Parathyroid adenoma (tissue), 2 donors: Measurements from ENCODE around the gene GRN.

Source experiments
- H2AFZ ChIP-seq: fragments of 300-600 bp; sonication (generic); one replicate; pipeline ENCODE4 v1.7.0; 2017; ENCODE audit warnings: antibody characterized with exemption, mild to moderate bottlenecking
- H3K27ac ChIP-seq: fragments of 300-600 bp; sonication (generic); one replicate; pipeline ENCODE4 v1.7.0; 2017
- H3K27me3 ChIP-seq: fragments of 300-600 bp; sonication (generic); one replicate; pipeline ENCODE4 v1.7.0; 2017; ENCODE audit warnings: low read length; ENCODE audit not compliant: control insufficient read depth, insufficient read depth
- H3K36me3 ChIP-seq: fragments of 300-600 bp; sonication (generic); one replicate; pipeline ENCODE4 v1.7.0; 2017; ENCODE audit warnings: low read length; ENCODE audit not compliant: control insufficient read depth, insufficient read depth
- H3K4me1 ChIP-seq: fragments of 300-600 bp; sonication (generic); one replicate; pipeline ENCODE4 v1.7.0; 2017; ENCODE audit warnings: control low read depth
- H3K4me2 ChIP-seq: fragments of 300-600 bp; sonication (generic); one replicate; pipeline ENCODE4 v1.7.0; 2017; ENCODE audit warnings: low read length
- H3K4me3 ChIP-seq: fragments of 300-600 bp; sonication (generic); one replicate; pipeline ENCODE4 v1.7.0; 2017; ENCODE audit warnings: low read depth, low read length
- H3K79me2 ChIP-seq: fragments of 300-600 bp; sonication (generic); one replicate; pipeline ENCODE4 v1.7.0; 2017; ENCODE audit warnings: control low read depth
- H3K9ac ChIP-seq: fragments of 300-600 bp; sonication (generic); one replicate; pipeline ENCODE4 v1.7.0; 2017; ENCODE audit warnings: mild to moderate bottlenecking
- H3K9me3 ChIP-seq: fragments of 300-600 bp; sonication (generic); one replicate; pipeline ENCODE4 v1.7.0; 2017; ENCODE audit warnings: low read length; ENCODE audit not compliant: control insufficient read depth
- TF ChIP-seq, protein P1 (sequence below): fragments of 300-600 bp; sonication (generic); IDR thresholded peaks from one replicate; pipeline ENCODE4 v1.7.0; 2017; ENCODE audit warnings: antibody characterized with exemption, mild to moderate bottlenecking
- donor health status: primary hyperparathyroidism.

Gene GRN

DNA sequence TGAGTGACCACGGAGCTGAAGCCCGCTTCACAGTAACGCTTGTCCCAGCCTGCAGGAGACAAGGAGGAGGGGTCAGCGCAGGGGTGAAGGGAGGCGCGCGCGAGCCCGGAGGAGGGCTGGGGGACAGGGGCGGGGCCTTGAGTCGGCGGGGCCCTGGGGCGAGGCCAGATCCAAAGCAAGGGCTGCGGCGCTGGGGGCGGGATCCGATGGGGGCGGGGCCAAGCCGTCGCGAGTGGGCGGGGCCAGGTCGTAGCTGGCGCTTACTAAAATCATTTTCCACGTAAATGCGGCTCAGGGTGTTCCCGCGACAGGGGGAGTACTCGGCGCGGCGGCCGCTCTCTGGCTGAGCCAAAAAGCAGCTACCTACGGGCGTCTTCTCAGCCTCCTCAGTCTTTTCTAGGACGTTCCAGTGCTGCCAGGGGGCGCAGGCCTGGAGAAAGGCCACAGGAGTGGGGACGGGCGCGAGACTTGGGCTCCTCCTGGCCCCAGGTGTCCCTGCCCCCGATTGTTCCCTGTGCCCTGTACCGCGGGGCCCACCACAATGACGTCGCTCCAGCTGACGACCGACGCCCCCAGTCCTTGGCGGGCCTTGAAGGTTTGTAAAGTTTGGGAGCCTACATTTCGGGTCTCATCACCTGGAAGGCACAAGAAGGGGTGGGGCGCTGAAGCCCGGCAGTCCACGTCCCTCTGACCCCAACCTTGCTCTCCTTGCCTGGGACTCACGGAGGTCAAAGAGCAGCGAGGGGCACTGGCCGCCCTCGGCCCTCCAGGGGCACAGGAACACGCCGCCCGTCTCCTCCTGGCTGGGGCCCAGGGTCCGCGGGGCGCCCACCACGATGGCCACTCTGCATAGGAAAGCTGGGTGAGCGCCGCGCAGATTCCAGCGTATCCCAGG lies 40.4 kb downstream of the GRN start:
- peak overlapping the region; percentile 39 for H3K27ac ChIP-seq
- peak overlapping the region; percentile 98 for H3K4me2 ChIP-seq
- H3K9ac ChIP-seq: peak overlapping the region; percentile 43
- H3K36me3 ChIP-seq: no peaks in the 10 kb centered on the region
- H3K9me3 ChIP-seq: no peaks in the 10 kb centered on the region
- no peaks in the 10 kb centered on the region for H3K79me2 ChIP-seq
- no peaks in the 10 kb centered on the region for H3K4me1 ChIP-seq
- peak overlapping the region; percentile 64 for H3K4me3 ChIP-seq
- TF ChIP-seq, protein P1, sequence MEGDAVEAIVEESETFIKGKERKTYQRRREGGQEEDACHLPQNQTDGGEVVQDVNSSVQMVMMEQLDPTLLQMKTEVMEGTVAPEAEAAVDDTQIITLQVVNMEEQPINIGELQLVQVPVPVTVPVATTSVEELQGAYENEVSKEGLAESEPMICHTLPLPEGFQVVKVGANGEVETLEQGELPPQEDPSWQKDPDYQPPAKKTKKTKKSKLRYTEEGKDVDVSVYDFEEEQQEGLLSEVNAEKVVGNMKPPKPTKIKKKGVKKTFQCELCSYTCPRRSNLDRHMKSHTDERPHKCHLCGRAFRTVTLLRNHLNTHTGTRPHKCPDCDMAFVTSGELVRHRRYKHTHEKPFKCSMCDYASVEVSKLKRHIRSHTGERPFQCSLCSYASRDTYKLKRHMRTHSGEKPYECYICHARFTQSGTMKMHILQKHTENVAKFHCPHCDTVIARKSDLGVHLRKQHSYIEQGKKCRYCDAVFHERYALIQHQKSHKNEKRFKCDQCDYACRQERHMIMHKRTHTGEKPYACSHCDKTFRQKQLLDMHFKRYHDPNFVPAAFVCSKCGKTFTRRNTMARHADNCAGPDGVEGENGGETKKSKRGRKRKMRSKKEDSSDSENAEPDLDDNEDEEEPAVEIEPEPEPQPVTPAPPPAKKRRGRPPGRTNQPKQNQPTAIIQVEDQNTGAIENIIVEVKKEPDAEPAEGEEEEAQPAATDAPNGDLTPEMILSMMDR: peak; percentile 30
- H3K27me3 ChIP-seq: no peaks in the 10 kb centered on the region
- peak overlapping the region; percentile 92 for H2AFZ ChIP-seq

- no peaks in the 10 kb centered on the region for H3K9me3 ChIP-seq
- H3K79me2 ChIP-seq: no peaks in the 10 kb centered on the region
- no peaks in the 10 kb centered on the region for H3K27me3 ChIP-seq
- TF ChIP-seq, protein P1: no peak
- H3K4me3 ChIP-seq: peak overlapping the region; percentile 64
- H2AFZ ChIP-seq: peak overlapping the region; percentile 92
- H3K27ac ChIP-seq: no peak overlapping the region
- no peaks in the 10 kb centered on the region for H3K36me3 ChIP-seq
- H3K9ac ChIP-seq: no peak overlapping the region
- no peaks in the 10 kb centered on the region for H3K4me1 ChIP-seq
- H3K4me2 ChIP-seq: peak overlapping the region; percentile 98
Measured at GRCh38 chr17:44386182-44386525, 41.1 kb downstream of the GRN start.

- Histone ChIP-seq H3K9me3 (no peaks in the 10 kb centered on the region), H3K27ac (no peak overlapping the region), H3K4me2 (no peak overlapping the region), H3K4me1 (no peaks in the 10 kb centered on the region), H3K36me3 (no peaks in the 10 kb centered on the region), H3K4me3 (no peak overlapping the region), H3K9ac (no peak overlapping the region), H3K27me3 (no peaks in the 10 kb centered on the region), H3K79me2 (no peaks in the 10 kb centered on the region), H2AFZ (no peak overlapping the region)
- TF ChIP-seq, protein P1: no peak
Measured at GRCh38 chr17:44387804-44388203, 42.7 kb downstream of the GRN start.

DNA sequence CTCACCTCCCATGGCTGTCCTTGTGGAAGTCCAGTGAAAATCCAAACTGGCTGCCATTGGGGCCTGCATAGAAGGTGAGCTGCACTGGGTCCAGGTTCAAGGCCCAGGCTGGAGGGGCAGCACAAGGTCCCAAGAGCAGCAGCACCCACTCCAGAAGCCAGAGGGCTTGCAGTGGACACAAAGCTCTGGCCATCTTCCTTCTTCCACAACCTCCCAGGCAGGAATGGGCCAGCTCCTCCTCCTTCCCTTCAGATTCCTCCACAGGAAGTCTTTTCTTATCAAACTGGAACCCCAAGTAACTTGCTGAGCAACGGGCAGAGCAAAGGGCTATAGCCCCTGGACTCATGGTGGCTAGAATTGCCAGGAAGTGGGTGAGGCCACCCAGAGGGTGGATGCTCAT lies 44.2 kb downstream of the GRN start, which contains the start of gene ITGA2B:
ITGA2B (minus strand) TSS at position 369 of the 400 bp plus-strand sequence; CDS start at position 193, 176 bp downstream.
- Histone ChIP-seq H2AFZ (no peak within 1 kb of the TSS), H3K27me3 (no peaks in the 10 kb centered on the region), H3K4me2 (no peak within 1 kb of the TSS), H3K4me1 (no peaks in the 10 kb centered on the region), H3K36me3 (no peaks in the 10 kb centered on the region), H3K4me3 (no peak within 1 kb of the TSS), H3K27ac (no peak within 1 kb of the TSS), H3K79me2 (no peaks in the 10 kb centered on the region), H3K9ac (no peak within 1 kb of the TSS), H3K9me3 (no peaks in the 10 kb centered on the region)
- TF ChIP-seq, protein P1: no peak
